HepG2 (cell line): ENCODE results near the gene KLF6. TPM values are rescaled to one million over a fixed set of nuclear protein-coding genes. Genes with fewer than 3 reads are reported as not detected.

Experiments
- ATAC-seq: fragments of 200-7000 bp; cut with Tn5 transposase; 3 replicates; pipeline ENCODE4 v1.9.1; 2020; ENCODE audit warnings: mild to moderate bottlenecking, moderate library complexity
- BruUV-seq: library from RNA; stranded (reverse); fragments of 400-500 nt; replicated peaks from 2 replicates; lab custom pipeline; 2021; lab: Mats Ljungman, UMichigan
- CTCF ChIA-PET: fragments of 300-600 bp; formaldehyde crosslinking; extraction: SDS; loops from one replicate; lab custom pipeline; 2021; ENCODE audit warnings: low total read pairs, inconsistent platforms, low intra/inter-chr PET ratio; lab: Yijun Ruan, JAX
- POLR2A ChIA-PET: fragments of 350-600 bp; sonication (Branson Sonifier 250); formaldehyde crosslinking; loops from one replicate; lab custom pipeline; 2020; ENCODE audit warnings: antibody characterized with exemption, inconsistent platforms; lab: Yijun Ruan, JAX
- DNase-seq: peaks from one replicate; pipeline ENCODE4 v3.0.0-alpha.2; 2015; ENCODE audit warnings: low spot score
- FAIRE-seq: peaks from 3 replicates; lab custom pipeline; 2011; peaks lifted over from hg19 to GRCh38; lab: Jason Lieb, UNC
- H2AFZ ChIP-seq: one replicate; pipeline ENCODE4 v1.6.1; 2011; ENCODE audit warnings: low read length, inconsistent platforms
- H3K27ac ChIP-seq: fragments of 300-600 bp; 3 replicates; pipeline ENCODE4 v1.8.0; 2011; ENCODE audit warnings: mixed run types, mild to moderate bottlenecking, mixed read lengths, low read length, inconsistent platforms; ENCODE audit not compliant: insufficient read depth; ENCODE audit errors: extremely low read length
- H3K27me3 ChIP-seq, 2 experiments: fragments of 200-600 bp in 1 of 2; 2 replicates in 1 of 2; 3 replicates in 1 of 2; pipeline versions ENCODE4 v1.6.0 to v1.8.0; 2011; ENCODE audit warnings: low read length in 2 of 2, mild to moderate bottlenecking in 2 of 2, moderate library complexity in 2 of 2, inconsistent platforms in 1 of 2; ENCODE audit not compliant: insufficient read depth in 2 of 2, control insufficient read depth in 1 of 2
- H3K36me3 ChIP-seq, 2 experiments: fragments of 200-600 bp in 1 of 2; replicated peaks in 1 of 2; 2 replicates in 1 of 2; 3 replicates in 1 of 2; pipeline versions ENCODE4 v1.5.1 to v1.8.0; 2011; ENCODE audit warnings: low read length in 2 of 2, inconsistent platforms in 1 of 2; ENCODE audit not compliant: insufficient read depth in 2 of 2, control insufficient read depth in 1 of 2
- H3K4me1 ChIP-seq: 2 replicates; pipeline ENCODE4 v1.5.1; 2012; ENCODE audit warnings: low read length, inconsistent platforms; ENCODE audit not compliant: insufficient read depth
- H3K4me2 ChIP-seq: 2 replicates; pipeline ENCODE4 v1.6.0; 2011; ENCODE audit warnings: low read depth, low read length, inconsistent platforms
- H3K4me3 ChIP-seq, 3 experiments: fragments of 200-600 bp in 1 of 3; sonication (generic), shearing (Covaris generic) in 1 of 3; replicated peaks in 1 of 3; 2 replicates each; pipeline ENCODE4 v1.5.1; 2011 to 2016; ENCODE audit warnings: low read length in 3 of 3, inconsistent platforms in 2 of 3, low read depth in 2 of 3, mild to moderate bottlenecking in 2 of 3, control low read depth in 1 of 3, mixed read lengths in 1 of 3; ENCODE audit not compliant: insufficient read depth in 1 of 3
- H3K79me2 ChIP-seq: one replicate; pipeline ENCODE4 v1.6.1; 2011; ENCODE audit warnings: low read length, inconsistent platforms; ENCODE audit not compliant: insufficient read depth
- H3K9ac ChIP-seq: 2 replicates; pipeline ENCODE4 v1.6.0; 2011; ENCODE audit warnings: mild to moderate bottlenecking, low read depth, low read length, inconsistent platforms; ENCODE audit not compliant: insufficient read depth
- H3K9me3 ChIP-seq: 2 replicates; pipeline ENCODE4 v1.5.1; 2012; ENCODE audit warnings: mild to moderate bottlenecking, low read length
- H4K20me1 ChIP-seq: 2 replicates; pipeline ENCODE4 v1.6.0; 2011; ENCODE audit warnings: inconsistent platforms, mild to moderate bottlenecking, low read length, moderate library complexity; ENCODE audit not compliant: insufficient read depth
- ATF7-NPFF ChIP-seq: sonication (generic); formaldehyde crosslinking; IDR thresholded peaks from 2 replicates; pipeline ENCODE4 v1.8.1; 2023; ENCODE audit warnings: mild to moderate bottlenecking, low read depth, missing genetic modification reagents, moderate library complexity
- ETV5 ChIP-seq: IDR thresholded peaks from 2 replicates; pipeline ENCODE4 v1.6.1; 2018; ENCODE audit warnings: missing biosample characterization, missing genetic modification reagents, inconsistent platforms, borderline replicate concordance
- GFI1 ChIP-seq: sonication (generic); formaldehyde crosslinking; IDR thresholded peaks from 2 replicates; pipeline ENCODE4 v1.5.0; 2020; ENCODE audit warnings: missing genetic modification reagents, mild to moderate bottlenecking, borderline replicate concordance
- KMT2A ChIP-seq: sonication (generic); formaldehyde crosslinking; IDR thresholded peaks from 2 replicates; pipeline ENCODE4 v1.4.0; 2020; ENCODE audit warnings: missing genetic modification reagents
- MTA1 ChIP-seq: sonication (generic); formaldehyde crosslinking; IDR thresholded peaks from 2 replicates; pipeline ENCODE4 v1.4.0; 2020; ENCODE audit warnings: missing genetic modification reagents, mild to moderate bottlenecking, borderline replicate concordance
- RBFOX2 ChIP-seq: fragments of 200-400 bp; formaldehyde crosslinking; IDR thresholded peaks from 2 replicates; pipeline ENCODE4 v1.6.1; 2017; ENCODE audit warnings: low read depth, mild to moderate bottlenecking, low read length
- RBM39 ChIP-seq: fragments of 200-400 bp; formaldehyde crosslinking; IDR thresholded peaks from one replicate; pipeline ENCODE4 v1.6.1; 2018; ENCODE audit warnings: antibody characterized with exemption, mild to moderate bottlenecking, low read depth, low read length; ENCODE audit not compliant: poor library complexity, severe bottlenecking
- RFX5 ChIP-seq: IDR thresholded peaks from 2 replicates; pipeline ENCODE4 v1.6.1; 2011; ENCODE audit warnings: low read depth, low read length, improper control_type of control experiment
- SALL1 ChIP-seq: sonication (generic); formaldehyde crosslinking; IDR thresholded peaks from 2 replicates; pipeline ENCODE4 v1.8.0; 2022; ENCODE audit warnings: mild to moderate bottlenecking, missing genetic modification reagents
- SRSF1 ChIP-seq: fragments of 200-400 bp; formaldehyde crosslinking; optimal IDR thresholded peaks from 2 replicates; pipeline ENCODE3; 2017; ENCODE audit warnings: mild to moderate bottlenecking, low read depth, low read length, moderate library complexity
- TAF1 ChIP-seq: sonication (generic); formaldehyde crosslinking; IDR thresholded peaks from 2 replicates; pipeline ENCODE4 v1.4.0; 2020; ENCODE audit warnings: missing genetic modification reagents
- ZGPAT ChIP-seq: IDR thresholded peaks from 2 replicates; pipeline ENCODE4 v1.6.1; 2016; ENCODE audit warnings: mild to moderate bottlenecking
- ZNF432 ChIP-seq: sonication (generic); formaldehyde crosslinking; IDR thresholded peaks from 2 replicates; pipeline ENCODE4 v1.5.0; 2020; ENCODE audit warnings: missing genetic modification reagents, mild to moderate bottlenecking, borderline replicate concordance
- ZNF570 ChIP-seq: sonication (generic); formaldehyde crosslinking; IDR thresholded peaks from 2 replicates; pipeline ENCODE4 v1.4.0; 2020; ENCODE audit warnings: mild to moderate bottlenecking, missing genetic modification reagents, borderline replicate concordance
- WGBS: methylation state at CpG from one replicate; pipeline ENCODE4 v1.1.6; 2017; ENCODE audit warnings: low lambda C conversion rate; 5-methylcytosine and 5-hydroxymethylcytosine counted together
- in situ Hi-C: cut with HindIII; loops from 2 replicates; pipeline ENCODE4 v1.10.0; 2017; ENCODE audit warnings: low pct_unique_long_range_greater_than_20kb; ENCODE audit not compliant: extremely low pct_ligation_motif_present
- intact Hi-C: fragments of 100-400 bp; cut with micrococcal nuclease; formaldehyde crosslinking; loops from one replicate; pipeline ENCODE4 v1.10.0; 2022; ENCODE audit not compliant: unreplicated experiment
- polyA plus RNA-seq, 8 experiments: library from polyadenylated mRNA; depleted of rRNA in 3 of 8; stranded (reverse) in 7 of 8; unstranded in 1 of 8; fragments of >200 nt; fragmentation: Illumina TruSeq in 4 of 8; extraction: Trizol in 4 of 8; gene quantifications; 2 replicates each; pipeline versions ENCODE4 v1.2.1 to v1.2.3, GENCODE V29; 2011 to 2016; ENCODE audit warnings: low read depth in 4 of 8, missing spikeins in 1 of 8, mixed read lengths in 1 of 8; ENCODE audit not compliant: insufficient read depth in 1 of 8
- total RNA-seq, 5 experiments: library from RNA; depleted of rRNA; stranded (reverse); fragments of >200 nt; fragmentation: Illumina TruSeq; extraction: Trizol; gene quantifications; 2 replicates each; pipeline ENCODE4 v1.2.3, GENCODE V29; 2016; ENCODE audit warnings: low read depth in 1 of 5
- TF ChIP-seq, protein P1 (sequence below): IDR thresholded peaks from 2 replicates; pipeline ENCODE4 v1.6.1; 2018; ENCODE audit warnings: missing genetic modification reagents, mild to moderate bottlenecking, missing compliant biosample characterization
- TF ChIP-seq, protein P2 (sequence below): sonication (generic); formaldehyde crosslinking; IDR thresholded peaks from 2 replicates; pipeline ENCODE4 v1.4.0; 2020; ENCODE audit warnings: missing genetic modification reagents

KLF6 gene
- total and polyA plus RNA-seq, 2 of the 13 experiments (the other 11 are each of a cell fraction or from before 2014, with no cell fraction given), result 27.0 to 71.9 TPM

GRCh38 chr10:3781468-3782145, 3.4 kb downstream of the KLF6 start:
- no TSS peak for BruUV-seq
- ATAC-seq (no peak), FAIRE-seq (no peak), DNase-seq (no peak)
- WGBS, result 80% methylated on average over 26 of the region's 31 CpGs
- ChIA-PET POLR2A (interaction anchor here (1.6 to 5.5 kb wide), 4 partner anchors 17 to 106 kb away, joined by 9 to 129 read pairs (median 84); no protein-coding TSS in a partner anchor), CTCF (no interaction called here)
- peaks cover 64% of the 10 kb centered on the region for H4K20me1 ChIP-seq
- peak overlapping the region; percentile 99 for H3K27ac ChIP-seq
- H3K9ac ChIP-seq, result peak overlapping the region; percentile 99; the same call in 1 of the 2 replicates
- in situ Hi-C loops (loop anchor here (5.0 kb wide), 1 partner anchor 106 kb away; no protein-coding TSS in a partner anchor), intact Hi-C loops (loop anchor here (5.0 kb wide), 1 partner anchor 876 kb away; no protein-coding TSS in a partner anchor)
- H3K4me2 ChIP-seq, result peak overlapping the region; percentile 80
- H3K4me3 ChIP-seq, result peak overlapping the region; percentile 81 to 98 (median 96)
- no peaks in the 10 kb centered on the region; a peak in 1 of 5 replicates for H3K27me3 ChIP-seq
- peaks cover 25 to 57% of the 10 kb centered on the region in 2 experiments for H3K36me3 ChIP-seq
- H3K9me3 ChIP-seq, result no peaks in the 10 kb centered on the region
- H3K79me2 ChIP-seq, result peaks cover 65% of the 10 kb centered on the region
- no peak overlapping the region for H2AFZ ChIP-seq
- H3K4me1 ChIP-seq, result peaks cover 57% of the 10 kb centered on the region
- TF ChIP-seq ZNF570 (no peak), RBM39 (peak; percentile 89), ZGPAT (CRISPR knock-in tag) (0 out of 2 replicates have a peak, but pooled peaks have one; percentile 15), RFX5 (no peak), ZNF432 (CRISPR knock-in tag) (no peak), SRSF1 (peak; percentile 82), RBFOX2 (peak; percentile 87), MTA1 (CRISPR knock-in tag) (0 out of 2 replicates have a peak, but pooled peaks have one; percentile 28), KMT2A (CRISPR knock-in tag) (no peak), TAF1 (CRISPR knock-in tag) (0 out of 2 replicates have a peak, but pooled peaks have one; percentile 21), GFI1 (CRISPR knock-in tag) (0 out of 2 replicates have a peak, but pooled peaks have one; percentile 16), SALL1 (peak; percentile 45), ATF7-NPFF (CRISPR knock-in tag) (0 out of 2 replicates have a peak, but pooled peaks have one; percentile 3), ETV5 (CRISPR knock-in tag) (no peak)
- TF ChIP-seq, protein P1, sequence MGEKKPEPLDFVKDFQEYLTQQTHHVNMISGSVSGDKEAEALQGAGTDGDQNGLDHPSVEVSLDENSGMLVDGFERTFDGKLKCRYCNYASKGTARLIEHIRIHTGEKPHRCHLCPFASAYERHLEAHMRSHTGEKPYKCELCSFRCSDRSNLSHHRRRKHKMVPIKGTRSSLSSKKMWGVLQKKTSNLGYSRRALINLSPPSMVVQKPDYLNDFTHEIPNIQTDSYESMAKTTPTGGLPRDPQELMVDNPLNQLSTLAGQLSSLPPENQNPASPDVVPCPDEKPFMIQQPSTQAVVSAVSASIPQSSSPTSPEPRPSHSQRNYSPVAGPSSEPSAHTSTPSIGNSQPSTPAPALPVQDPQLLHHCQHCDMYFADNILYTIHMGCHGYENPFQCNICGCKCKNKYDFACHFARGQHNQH (CRISPR knock-in tag), result peak; percentile 61; the same call in 1 of the 2 replicates
- TF ChIP-seq, protein P2, sequence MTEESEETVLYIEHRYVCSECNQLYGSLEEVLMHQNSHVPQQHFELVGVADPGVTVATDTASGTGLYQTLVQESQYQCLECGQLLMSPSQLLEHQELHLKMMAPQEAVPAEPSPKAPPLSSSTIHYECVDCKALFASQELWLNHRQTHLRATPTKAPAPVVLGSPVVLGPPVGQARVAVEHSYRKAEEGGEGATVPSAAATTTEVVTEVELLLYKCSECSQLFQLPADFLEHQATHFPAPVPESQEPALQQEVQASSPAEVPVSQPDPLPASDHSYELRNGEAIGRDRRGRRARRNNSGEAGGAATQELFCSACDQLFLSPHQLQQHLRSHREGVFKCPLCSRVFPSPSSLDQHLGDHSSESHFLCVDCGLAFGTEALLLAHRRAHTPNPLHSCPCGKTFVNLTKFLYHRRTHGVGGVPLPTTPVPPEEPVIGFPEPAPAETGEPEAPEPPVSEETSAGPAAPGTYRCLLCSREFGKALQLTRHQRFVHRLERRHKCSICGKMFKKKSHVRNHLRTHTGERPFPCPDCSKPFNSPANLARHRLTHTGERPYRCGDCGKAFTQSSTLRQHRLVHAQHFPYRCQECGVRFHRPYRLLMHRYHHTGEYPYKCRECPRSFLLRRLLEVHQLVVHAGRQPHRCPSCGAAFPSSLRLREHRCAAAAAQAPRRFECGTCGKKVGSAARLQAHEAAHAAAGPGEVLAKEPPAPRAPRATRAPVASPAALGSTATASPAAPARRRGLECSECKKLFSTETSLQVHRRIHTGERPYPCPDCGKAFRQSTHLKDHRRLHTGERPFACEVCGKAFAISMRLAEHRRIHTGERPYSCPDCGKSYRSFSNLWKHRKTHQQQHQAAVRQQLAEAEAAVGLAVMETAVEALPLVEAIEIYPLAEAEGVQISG, result peak; percentile 38
